ENCODE measurements around the gene SECISBP2. TPM values are rescaled to one million over a fixed set of nuclear protein-coding genes. Genes with fewer than 3 reads are reported as not detected.

SECISBP2 gene
- total and polyA plus RNA-seq, 4 donors = 14.2 to 37.7 (median 24.3) TPM

DNA sequence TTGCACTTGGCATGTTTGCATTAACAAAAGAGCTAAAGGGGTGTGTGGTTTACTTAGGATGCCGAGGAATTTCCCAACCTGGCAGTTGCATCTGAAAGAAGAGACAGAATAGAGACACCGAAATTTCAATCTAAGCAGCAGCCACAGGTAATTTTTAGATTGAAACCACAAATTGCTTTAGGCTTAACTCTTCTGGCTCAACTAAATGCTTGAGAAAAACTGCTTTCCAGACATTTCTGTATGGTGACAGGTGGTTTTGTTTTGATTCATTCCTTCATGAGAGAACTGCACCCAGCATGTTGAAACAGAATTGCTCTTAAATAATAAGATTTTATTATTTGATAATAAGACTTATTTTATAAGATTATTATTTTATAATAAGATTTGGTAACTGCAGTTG lies 21.5 kb downstream of the SECISBP2 start:
- no peaks in the 10 kb centered on the region for H3K27me3 ChIP-seq (ENCODE audit: control insufficient read depth in 4 of 4, insufficient read depth in 4 of 4, low read length in 3 of 4)
- H3K36me3 ChIP-seq (ENCODE audit: control insufficient read depth in 4 of 4, insufficient read depth in 3 of 4, low read depth in 1 of 4, low read length in 3 of 4) = peaks cover 7 to 63% (median 51%) of the 10 kb centered on the region in 4 donors
- H3K27ac ChIP-seq (ENCODE audit: low read depth in 1 of 2, low read length in 2 of 2) = no peak overlapping the region
- 89% methylated on average over 2 of the region's 2 CpGs for WGBS
- H3K9me3 ChIP-seq (ENCODE audit: control insufficient read depth in 4 of 4, low read length in 3 of 4) = no peaks in the 10 kb centered on the region
- no peak overlapping the region for H3K4me3 ChIP-seq (ENCODE audit: low read depth in 1 of 3, low read length in 3 of 3)
- DNase-seq (ENCODE audit: low spot score) = no peak
- no peak overlapping the region for H3K9ac ChIP-seq (ENCODE audit: low read depth in 1 of 2, low read length in 2 of 2)
- TF ChIP-seq JUND (IDR thresholded peaks at IDR 0.05) = no peak
- H3K4me1 ChIP-seq (ENCODE audit: control insufficient read depth in 4 of 4, insufficient read depth in 4 of 4, low read length in 3 of 4) = no peaks in the 10 kb centered on the region

DNA sequence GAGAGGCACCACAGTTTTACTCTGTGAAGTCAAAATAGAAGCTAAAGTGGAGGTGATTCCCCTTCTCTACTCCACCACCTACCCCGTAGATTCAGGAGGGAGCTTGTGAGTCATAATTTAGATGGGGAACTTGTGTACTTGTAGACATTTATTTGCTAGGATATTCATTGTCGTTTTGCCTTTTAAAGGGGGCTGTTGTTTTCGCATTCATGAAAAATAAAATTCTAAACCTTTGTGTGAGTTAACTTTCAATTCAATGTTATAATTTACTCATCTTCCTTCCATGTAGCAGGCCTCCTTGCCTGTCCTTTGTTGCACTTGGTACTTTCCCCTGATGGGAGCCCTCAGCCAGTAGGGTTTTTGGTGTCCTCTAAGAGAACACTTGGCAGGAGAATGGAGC lies 22.0 kb downstream of the SECISBP2 start:
- 97% methylated on average over 3 of the region's 3 CpGs for WGBS

DNA sequence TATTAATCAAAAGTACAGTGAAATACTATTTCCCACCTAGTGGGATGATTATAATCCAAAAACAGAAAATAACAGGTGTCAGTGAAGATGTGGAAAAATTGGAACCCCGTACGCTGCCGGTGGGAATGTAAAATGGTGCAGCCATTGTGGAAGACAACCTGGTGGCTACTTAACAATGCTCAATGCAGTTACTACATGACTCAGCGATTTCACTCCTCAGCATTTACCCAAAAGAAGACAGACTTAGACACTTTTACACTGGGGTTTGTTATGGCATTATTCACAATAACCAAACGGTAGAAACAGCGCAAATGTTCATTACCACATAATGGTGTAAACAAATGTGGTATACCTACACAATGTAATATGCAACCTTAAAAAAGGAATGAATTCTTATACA lies 23.9 kb downstream of the SECISBP2 start:
- Histone ChIP-seq H3K36me3 (ENCODE audit: control insufficient read depth in 4 of 4, insufficient read depth in 3 of 4, low read depth in 1 of 4, low read length in 3 of 4) (peaks cover 13 to 69% (median 55%) of the 10 kb centered on the region in 4 donors), H3K4me1 (ENCODE audit: control insufficient read depth in 4 of 4, insufficient read depth in 4 of 4, low read length in 3 of 4) (no peaks in the 10 kb centered on the region), H3K9me3 (ENCODE audit: control insufficient read depth in 4 of 4, low read length in 3 of 4) (no peaks in the 10 kb centered on the region), H3K9ac (ENCODE audit: low read depth in 1 of 2, low read length in 2 of 2) (no peak overlapping the region), H3K27me3 (ENCODE audit: control insufficient read depth in 4 of 4, insufficient read depth in 4 of 4, low read length in 3 of 4) (no peaks in the 10 kb centered on the region), H3K27ac (ENCODE audit: low read depth in 1 of 2, low read length in 2 of 2) (no peak overlapping the region), H3K4me3 (ENCODE audit: low read depth in 1 of 3, low read length in 3 of 3) (no peak overlapping the region)
- WGBS = 97% methylated on average over 6 of the region's 6 CpGs
- DNase-seq (ENCODE audit: low spot score) = no peak
- TF ChIP-seq HNF4G (IDR thresholded peaks at IDR 0.05) (no peak), FOXA1 (IDR thresholded peaks at IDR 0.05) (no peak), EGR1 (IDR thresholded peaks at IDR 0.05; ENCODE audit: low read depth in 2 of 2) (no peak), GABPA (IDR thresholded peaks at IDR 0.05 in 1 of 2, conservative IDR thresholded peaks at IDR 0.05 in 1 of 2) (no peak), FOXA2 (IDR thresholded peaks at IDR 0.05) (no peak), YY1 (IDR thresholded peaks at IDR 0.05) (no peak), SP1 (IDR thresholded peaks at IDR 0.05) (no peak), TAF1 (conservative IDR thresholded peaks at IDR 0.05) (no peak)
- TF ChIP-seq, protein P1, sequence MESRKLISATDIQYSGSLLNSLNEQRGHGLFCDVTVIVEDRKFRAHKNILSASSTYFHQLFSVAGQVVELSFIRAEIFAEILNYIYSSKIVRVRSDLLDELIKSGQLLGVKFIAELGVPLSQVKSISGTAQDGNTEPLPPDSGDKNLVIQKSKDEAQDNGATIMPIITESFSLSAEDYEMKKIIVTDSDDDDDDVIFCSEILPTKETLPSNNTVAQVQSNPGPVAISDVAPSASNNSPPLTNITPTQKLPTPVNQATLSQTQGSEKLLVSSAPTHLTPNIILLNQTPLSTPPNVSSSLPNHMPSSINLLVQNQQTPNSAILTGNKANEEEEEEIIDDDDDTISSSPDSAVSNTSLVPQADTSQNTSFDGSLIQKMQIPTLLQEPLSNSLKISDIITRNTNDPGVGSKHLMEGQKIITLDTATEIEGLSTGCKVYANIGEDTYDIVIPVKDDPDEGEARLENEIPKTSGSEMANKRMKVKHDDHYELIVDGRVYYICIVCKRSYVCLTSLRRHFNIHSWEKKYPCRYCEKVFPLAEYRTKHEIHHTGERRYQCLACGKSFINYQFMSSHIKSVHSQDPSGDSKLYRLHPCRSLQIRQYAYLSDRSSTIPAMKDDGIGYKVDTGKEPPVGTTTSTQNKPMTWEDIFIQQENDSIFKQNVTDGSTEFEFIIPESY (IDR thresholded peaks at IDR 0.05) = no peak
- TF ChIP-seq, protein P2, sequence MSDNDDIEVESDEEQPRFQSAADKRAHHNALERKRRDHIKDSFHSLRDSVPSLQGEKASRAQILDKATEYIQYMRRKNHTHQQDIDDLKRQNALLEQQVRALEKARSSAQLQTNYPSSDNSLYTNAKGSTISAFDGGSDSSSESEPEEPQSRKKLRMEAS (IDR thresholded peaks at IDR 0.05) = no peak
- TF ChIP-seq, protein P3, sequence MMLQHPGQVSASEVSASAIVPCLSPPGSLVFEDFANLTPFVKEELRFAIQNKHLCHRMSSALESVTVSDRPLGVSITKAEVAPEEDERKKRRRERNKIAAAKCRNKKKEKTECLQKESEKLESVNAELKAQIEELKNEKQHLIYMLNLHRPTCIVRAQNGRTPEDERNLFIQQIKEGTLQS (IDR thresholded peaks at IDR 0.05) = no peak

More for the DNA sequence above, 22.0 kb downstream of the SECISBP2 start:
- no peaks in the 10 kb centered on the region for H3K27me3 ChIP-seq (ENCODE audit: control insufficient read depth in 4 of 4, insufficient read depth in 4 of 4, low read length in 3 of 4)
- no peak overlapping the region for H3K27ac ChIP-seq (ENCODE audit: low read depth in 1 of 2, low read length in 2 of 2)
- no peak for DNase-seq (ENCODE audit: low spot score)
- H3K4me3 ChIP-seq (ENCODE audit: low read depth in 1 of 3, low read length in 3 of 3) = no peak overlapping the region
- no peaks in the 10 kb centered on the region for H3K9me3 ChIP-seq (ENCODE audit: control insufficient read depth in 4 of 4, low read length in 3 of 4)
- no peak overlapping the region for H3K9ac ChIP-seq (ENCODE audit: low read depth in 1 of 2, low read length in 2 of 2)
- no peaks in the 10 kb centered on the region for H3K4me1 ChIP-seq (ENCODE audit: control insufficient read depth in 4 of 4, insufficient read depth in 4 of 4, low read length in 3 of 4)
- TF ChIP-seq, protein P4, sequence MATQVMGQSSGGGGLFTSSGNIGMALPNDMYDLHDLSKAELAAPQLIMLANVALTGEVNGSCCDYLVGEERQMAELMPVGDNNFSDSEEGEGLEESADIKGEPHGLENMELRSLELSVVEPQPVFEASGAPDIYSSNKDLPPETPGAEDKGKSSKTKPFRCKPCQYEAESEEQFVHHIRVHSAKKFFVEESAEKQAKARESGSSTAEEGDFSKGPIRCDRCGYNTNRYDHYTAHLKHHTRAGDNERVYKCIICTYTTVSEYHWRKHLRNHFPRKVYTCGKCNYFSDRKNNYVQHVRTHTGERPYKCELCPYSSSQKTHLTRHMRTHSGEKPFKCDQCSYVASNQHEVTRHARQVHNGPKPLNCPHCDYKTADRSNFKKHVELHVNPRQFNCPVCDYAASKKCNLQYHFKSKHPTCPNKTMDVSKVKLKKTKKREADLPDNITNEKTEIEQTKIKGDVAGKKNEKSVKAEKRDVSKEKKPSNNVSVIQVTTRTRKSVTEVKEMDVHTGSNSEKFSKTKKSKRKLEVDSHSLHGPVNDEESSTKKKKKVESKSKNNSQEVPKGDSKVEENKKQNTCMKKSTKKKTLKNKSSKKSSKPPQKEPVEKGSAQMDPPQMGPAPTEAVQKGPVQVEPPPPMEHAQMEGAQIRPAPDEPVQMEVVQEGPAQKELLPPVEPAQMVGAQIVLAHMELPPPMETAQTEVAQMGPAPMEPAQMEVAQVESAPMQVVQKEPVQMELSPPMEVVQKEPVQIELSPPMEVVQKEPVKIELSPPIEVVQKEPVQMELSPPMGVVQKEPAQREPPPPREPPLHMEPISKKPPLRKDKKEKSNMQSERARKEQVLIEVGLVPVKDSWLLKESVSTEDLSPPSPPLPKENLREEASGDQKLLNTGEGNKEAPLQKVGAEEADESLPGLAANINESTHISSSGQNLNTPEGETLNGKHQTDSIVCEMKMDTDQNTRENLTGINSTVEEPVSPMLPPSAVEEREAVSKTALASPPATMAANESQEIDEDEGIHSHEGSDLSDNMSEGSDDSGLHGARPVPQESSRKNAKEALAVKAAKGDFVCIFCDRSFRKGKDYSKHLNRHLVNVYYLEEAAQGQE (IDR thresholded peaks at IDR 0.05) = no peak
- TF ChIP-seq HNF4A (conservative IDR thresholded peaks at IDR 0.05) (no peak), FOXA2 (IDR thresholded peaks at IDR 0.05) (no peak), TAF1 (conservative IDR thresholded peaks at IDR 0.05) (no peak)
- TF ChIP-seq, protein P2 (IDR thresholded peaks at IDR 0.05) = no peak
- TF ChIP-seq, protein P5, sequence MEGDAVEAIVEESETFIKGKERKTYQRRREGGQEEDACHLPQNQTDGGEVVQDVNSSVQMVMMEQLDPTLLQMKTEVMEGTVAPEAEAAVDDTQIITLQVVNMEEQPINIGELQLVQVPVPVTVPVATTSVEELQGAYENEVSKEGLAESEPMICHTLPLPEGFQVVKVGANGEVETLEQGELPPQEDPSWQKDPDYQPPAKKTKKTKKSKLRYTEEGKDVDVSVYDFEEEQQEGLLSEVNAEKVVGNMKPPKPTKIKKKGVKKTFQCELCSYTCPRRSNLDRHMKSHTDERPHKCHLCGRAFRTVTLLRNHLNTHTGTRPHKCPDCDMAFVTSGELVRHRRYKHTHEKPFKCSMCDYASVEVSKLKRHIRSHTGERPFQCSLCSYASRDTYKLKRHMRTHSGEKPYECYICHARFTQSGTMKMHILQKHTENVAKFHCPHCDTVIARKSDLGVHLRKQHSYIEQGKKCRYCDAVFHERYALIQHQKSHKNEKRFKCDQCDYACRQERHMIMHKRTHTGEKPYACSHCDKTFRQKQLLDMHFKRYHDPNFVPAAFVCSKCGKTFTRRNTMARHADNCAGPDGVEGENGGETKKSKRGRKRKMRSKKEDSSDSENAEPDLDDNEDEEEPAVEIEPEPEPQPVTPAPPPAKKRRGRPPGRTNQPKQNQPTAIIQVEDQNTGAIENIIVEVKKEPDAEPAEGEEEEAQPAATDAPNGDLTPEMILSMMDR (IDR thresholded peaks at IDR 0.05; ENCODE audit: low read depth, low read length, missing input control) = no peak
- TF ChIP-seq, protein P3 (IDR thresholded peaks at IDR 0.05) = no peak
- peaks cover 9 to 63% (median 53%) of the 10 kb centered on the region in 4 donors for H3K36me3 ChIP-seq (ENCODE audit: control insufficient read depth in 4 of 4, insufficient read depth in 3 of 4, low read depth in 1 of 4, low read length in 3 of 4)

Data from liver (tissue), 9 donors.